ENCODE results near the gene LIMA1.
"Not testable (repeated sequence)": the region's sequence is repeated elsewhere in the genome, so short reads cannot be mapped to it uniquely, and the experiment has no call there.

LIMA1 gene

DNA sequence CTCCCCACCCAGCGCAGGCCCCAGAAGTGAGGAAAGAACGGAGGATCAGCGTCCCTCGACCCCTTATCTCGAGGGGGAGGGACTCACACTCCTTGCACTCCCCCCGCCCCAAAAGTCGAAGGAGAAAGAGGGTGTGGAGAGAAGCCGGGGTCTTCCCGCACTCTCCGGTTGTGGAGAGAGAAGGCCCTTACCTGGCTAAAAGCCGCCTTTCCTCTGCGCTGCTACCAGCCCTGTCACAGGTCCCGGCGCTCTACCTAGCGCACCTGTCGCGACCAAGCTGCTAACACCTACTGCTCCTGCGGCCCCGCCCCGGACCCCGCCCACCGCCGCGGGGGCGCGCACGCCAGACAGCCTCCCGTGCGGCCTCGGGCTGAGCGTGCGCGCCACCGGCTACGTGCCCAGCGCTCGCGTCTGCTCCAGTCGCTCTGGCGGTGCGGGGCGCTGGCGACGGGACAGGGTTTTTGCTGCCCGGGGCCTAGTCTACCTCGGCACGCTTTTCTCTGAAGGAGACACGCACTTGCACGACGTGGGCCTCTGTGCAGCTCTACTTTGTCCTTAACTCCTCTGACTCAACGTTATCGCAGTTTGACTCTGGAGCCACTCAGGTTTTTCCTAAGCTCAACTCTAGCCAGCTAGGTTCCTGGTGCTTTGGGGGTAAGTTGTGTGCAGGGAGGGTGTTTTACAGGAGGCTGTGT lies at the start of gene LIMA1:
Gene LIMA1 (minus strand): TSS at position 292 of the 695 bp plus-strand sequence. CDS start 34,769 bp downstream, outside the sequence.
- peaks cover 9% of the 10 kb centered on the region for H3K27me3 Mint-ChIP-seq
- DNase-seq: peak; percentile 94
- CTCF ChIA-PET: interaction anchor here (0.8 to 1.3 kb wide), 6 partner anchors 13 to 205 kb away, joined by 3 read pairs; no protein-coding TSS in a partner anchor
- peak within 1 kb of the TSS; percentile 85 for H3K4me3 Mint-ChIP-seq
- no peaks in the 10 kb centered on the region for H3K9me3 Mint-ChIP-seq
- peak within 1 kb of the TSS; percentile 86 for H3K27ac Mint-ChIP-seq
- peaks cover 26% of the 10 kb centered on the region for H3K4me1 Mint-ChIP-seq
- peaks cover 1% of the 10 kb centered on the region for H3K36me3 Mint-ChIP-seq

DNA sequence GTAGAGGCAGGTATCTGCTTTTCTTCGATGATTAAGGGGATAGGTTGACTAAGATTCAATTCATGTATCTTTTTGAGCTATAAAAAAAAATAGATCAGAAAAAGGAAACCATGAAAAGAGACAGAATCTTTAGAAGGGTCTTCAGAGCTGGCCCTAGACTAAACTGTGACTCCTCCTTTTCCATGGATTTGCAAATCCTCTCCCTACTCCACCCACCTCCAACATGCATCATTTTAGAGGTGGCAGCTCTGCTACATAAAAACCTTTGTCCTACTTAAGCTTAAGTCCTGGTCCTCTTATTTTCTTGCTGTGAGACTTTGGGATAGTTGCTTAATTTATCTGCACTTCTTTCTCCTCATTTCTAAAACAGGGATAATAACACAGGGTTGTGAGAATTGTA lies 48.4 kb upstream of the LIMA1 start:
- CTCF ChIA-PET: no interaction called here
- no peaks in the 10 kb centered on the region for H3K9me3 Mint-ChIP-seq
- H3K4me1 Mint-ChIP-seq: no peaks in the 10 kb centered on the region
- no peak overlapping the region for H3K27ac Mint-ChIP-seq
- no peaks in the 10 kb centered on the region for H3K36me3 Mint-ChIP-seq
- H3K27me3 Mint-ChIP-seq: no peaks in the 10 kb centered on the region
- no peak for DNase-seq
- H3K4me3 Mint-ChIP-seq: no peak overlapping the region

DNA sequence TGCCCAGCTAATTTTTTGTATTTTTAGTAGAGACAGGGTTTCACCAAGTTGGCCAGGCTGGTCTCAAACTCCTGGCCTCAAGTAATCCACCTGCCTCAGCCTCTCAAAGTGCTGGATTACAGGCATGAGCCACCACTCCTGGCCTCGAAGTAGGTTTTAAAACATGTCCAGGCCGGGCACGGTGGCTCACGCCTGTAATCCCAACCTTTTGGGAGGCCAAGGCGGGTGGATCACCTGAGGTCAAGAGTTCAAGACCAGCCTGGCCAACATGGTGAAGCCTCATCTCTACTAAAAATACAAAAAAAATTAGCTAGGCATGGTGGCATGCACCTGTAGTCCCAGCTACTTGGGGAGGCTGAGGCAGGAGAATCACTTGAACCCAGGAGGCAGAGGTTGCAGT lies 45.3 kb upstream of the LIMA1 start:
- H3K9me3 Mint-ChIP-seq, H3K27me3 Mint-ChIP-seq, CTCF ChIA-PET, H3K4me3 Mint-ChIP-seq, H3K4me1 Mint-ChIP-seq, H3K27ac Mint-ChIP-seq, DNase-seq, H3K36me3 Mint-ChIP-seq: not testable (repeated sequence)

DNA sequence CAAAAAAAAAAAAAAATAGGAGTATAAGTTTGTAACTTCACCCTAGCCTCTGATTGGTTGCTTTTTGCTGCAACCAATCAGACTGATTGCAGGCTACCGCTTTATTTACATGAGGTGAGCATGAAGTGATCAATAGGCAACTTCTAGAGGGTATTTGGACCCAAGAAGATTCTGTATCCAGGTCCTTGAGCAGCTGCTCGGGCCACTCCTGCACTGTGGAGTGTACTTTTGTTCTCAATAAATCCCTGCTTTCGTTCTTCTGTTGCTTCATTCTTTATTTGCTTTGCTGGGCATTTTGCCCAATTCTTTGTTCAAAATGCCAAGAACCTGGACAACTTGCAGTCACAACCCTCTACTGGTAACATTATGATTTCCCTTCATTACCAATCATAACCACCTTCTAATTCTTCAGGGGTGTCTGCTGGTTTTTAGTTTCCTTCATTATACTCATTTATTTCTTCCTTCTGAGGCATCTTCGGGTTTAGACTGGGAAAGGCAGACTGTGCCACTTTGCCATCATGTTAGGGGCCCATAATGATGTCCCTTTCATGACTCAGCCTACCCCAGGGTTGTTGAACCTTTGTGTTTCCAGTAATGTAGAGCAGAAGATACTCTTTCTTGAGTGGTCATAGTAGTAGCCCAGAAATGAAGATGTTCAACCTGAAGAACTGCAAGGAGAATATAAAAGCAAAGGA lies 43.4 kb upstream of the LIMA1 start:
- CTCF ChIA-PET: interaction anchor here (0.7 kb wide), 1 partner anchor 193 kb away, joined by 3 read pairs; no protein-coding TSS in a partner anchor
- no peak for DNase-seq
- peak overlapping the region; percentile 6 for H3K27ac Mint-ChIP-seq
- no peaks in the 10 kb centered on the region for H3K27me3 Mint-ChIP-seq
- no peak overlapping the region for H3K4me3 Mint-ChIP-seq
- no peaks in the 10 kb centered on the region for H3K9me3 Mint-ChIP-seq
- H3K36me3 Mint-ChIP-seq: no peaks in the 10 kb centered on the region
- H3K4me1 Mint-ChIP-seq: no peaks in the 10 kb centered on the region

DNA sequence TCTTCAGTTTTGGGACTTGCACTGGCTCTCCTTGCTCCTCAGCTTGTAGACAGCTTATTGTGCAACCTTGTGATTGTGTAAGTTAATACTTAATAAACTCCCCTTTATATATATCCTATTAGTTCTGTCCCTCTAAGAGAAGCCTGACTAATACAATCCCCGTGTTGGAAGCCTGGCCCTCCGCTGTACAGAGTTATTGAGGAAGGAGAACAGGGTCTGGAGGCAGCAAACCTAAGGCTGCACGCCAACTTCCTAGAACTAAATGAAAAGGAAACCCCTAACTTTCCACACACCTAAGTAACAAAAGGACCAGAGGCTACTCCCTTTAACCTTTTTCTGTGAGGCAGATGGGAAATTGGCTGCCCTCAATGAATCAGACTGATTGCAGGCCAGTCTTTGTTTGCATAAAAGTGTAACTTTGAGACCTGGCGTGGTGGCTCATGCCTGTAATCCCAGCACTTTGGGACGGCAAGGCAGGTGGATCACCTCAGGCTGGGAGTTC lies 42.6 kb upstream of the LIMA1 start:
- Mint-ChIP-seq H3K4me3 (no peak overlapping the region), H3K36me3 (no peaks in the 10 kb centered on the region), H3K4me1 (no peaks in the 10 kb centered on the region), H3K27me3 (no peaks in the 10 kb centered on the region), H3K27ac (no peak overlapping the region), H3K9me3 (no peaks in the 10 kb centered on the region)
- CTCF ChIA-PET: interaction anchor here (0.7 kb wide), 1 partner anchor 194 kb away, joined by 3 read pairs; no protein-coding TSS in a partner anchor
- no peak for DNase-seq

DNA sequence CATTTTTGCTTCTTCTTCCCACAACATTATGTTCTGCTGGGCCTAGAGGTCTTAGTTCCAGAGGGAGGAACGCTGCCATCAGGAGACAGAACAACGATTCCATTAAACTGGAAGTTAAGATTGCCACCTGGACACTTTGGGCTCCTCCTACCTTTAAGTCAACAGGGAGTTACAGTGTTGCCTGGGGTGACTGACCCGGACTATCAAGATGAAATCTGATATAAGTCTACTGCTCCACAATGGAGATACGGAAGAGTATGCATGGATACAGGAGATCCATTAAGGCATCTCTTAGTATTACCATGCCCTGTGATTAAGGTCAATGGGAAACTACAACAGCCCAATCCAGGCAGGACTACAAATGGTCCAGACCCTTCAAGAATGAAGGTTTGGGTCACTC lies 41.5 kb upstream of the LIMA1 start:
- DNase-seq, CTCF ChIA-PET, H3K36me3 Mint-ChIP-seq, H3K4me1 Mint-ChIP-seq, H3K27ac Mint-ChIP-seq, H3K9me3 Mint-ChIP-seq, H3K27me3 Mint-ChIP-seq, H3K4me3 Mint-ChIP-seq: not testable (repeated sequence)

DNA sequence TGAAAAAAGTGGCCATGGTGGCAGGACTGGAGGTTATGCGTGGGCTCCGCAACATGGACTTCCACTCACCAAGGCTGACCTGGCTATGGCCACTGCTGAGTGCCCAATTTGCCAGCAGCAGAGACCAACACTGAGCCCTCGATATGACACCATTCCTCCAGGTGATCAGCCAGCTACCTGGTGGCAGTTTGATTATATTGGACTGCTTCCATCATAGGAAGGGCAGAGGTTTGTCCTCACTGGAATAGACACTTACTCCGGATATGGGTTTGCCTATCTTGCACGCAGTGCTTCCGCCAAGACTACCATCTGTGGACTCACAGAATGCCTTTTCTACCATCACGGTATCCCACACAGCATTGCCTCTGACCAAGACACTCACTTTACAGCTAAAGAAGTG lies 40.8 kb upstream of the LIMA1 start:
- H3K36me3 Mint-ChIP-seq, CTCF ChIA-PET, H3K9me3 Mint-ChIP-seq, H3K4me3 Mint-ChIP-seq, DNase-seq, H3K27ac Mint-ChIP-seq, H3K4me1 Mint-ChIP-seq, H3K27me3 Mint-ChIP-seq: not testable (repeated sequence)

DNA sequence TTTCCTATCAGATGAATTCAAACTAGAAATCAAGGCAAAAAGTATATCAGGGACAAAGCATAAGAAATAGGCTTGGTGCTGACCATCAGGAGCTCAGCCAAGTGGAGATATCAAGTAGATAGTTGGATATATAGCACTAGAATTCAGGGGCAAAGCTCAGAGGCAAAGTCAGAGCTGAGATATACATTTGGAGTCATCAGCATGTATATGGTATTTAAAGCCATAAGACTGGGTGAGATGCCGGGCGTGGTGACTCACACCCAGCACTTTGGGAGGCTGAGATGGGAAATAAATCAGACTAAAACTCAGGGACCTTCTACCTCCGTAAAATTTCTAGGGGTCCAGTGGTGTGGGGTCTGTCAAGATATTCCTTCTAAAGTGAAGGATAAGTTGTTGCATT lies 38.9 kb upstream of the LIMA1 start:
- CTCF ChIA-PET: no interaction called here
- no peak overlapping the region for H3K4me3 Mint-ChIP-seq
- no peaks in the 10 kb centered on the region for H3K4me1 Mint-ChIP-seq
- H3K27me3 Mint-ChIP-seq: no peaks in the 10 kb centered on the region
- H3K9me3 Mint-ChIP-seq: no peaks in the 10 kb centered on the region
- H3K27ac Mint-ChIP-seq: no peak overlapping the region
- no peak for DNase-seq
- H3K36me3 Mint-ChIP-seq: no peaks in the 10 kb centered on the region

DNA sequence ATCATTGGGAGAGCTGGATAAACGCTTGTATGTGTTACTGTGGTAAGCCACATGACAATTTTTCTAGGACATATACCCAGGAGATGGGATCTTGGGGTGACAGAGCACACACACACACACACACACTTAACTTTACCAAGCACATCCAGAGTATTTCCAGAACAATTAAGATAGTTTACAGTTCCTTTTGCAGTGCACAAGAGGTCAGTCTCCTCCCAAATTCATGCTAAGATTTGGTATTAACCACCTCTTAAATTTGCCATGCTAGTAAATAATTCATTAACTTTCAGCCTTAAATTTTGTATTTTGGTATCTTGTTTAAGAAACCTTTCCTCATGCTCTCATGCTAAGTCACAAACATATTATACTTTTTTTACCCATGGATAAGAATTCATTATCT lies 33.9 kb upstream of the LIMA1 start:
- H3K4me3 Mint-ChIP-seq: no peak overlapping the region
- CTCF ChIA-PET: interaction anchor here (1.5 kb wide), 2 partner anchors 134 to 187 kb away, joined by 3 read pairs; no protein-coding TSS in a partner anchor
- H3K27ac Mint-ChIP-seq: no peak overlapping the region
- H3K36me3 Mint-ChIP-seq: no peaks in the 10 kb centered on the region
- no peaks in the 10 kb centered on the region for H3K27me3 Mint-ChIP-seq
- no peaks in the 10 kb centered on the region for H3K9me3 Mint-ChIP-seq
- H3K4me1 Mint-ChIP-seq: no peaks in the 10 kb centered on the region
- DNase-seq: no peak

DNA sequence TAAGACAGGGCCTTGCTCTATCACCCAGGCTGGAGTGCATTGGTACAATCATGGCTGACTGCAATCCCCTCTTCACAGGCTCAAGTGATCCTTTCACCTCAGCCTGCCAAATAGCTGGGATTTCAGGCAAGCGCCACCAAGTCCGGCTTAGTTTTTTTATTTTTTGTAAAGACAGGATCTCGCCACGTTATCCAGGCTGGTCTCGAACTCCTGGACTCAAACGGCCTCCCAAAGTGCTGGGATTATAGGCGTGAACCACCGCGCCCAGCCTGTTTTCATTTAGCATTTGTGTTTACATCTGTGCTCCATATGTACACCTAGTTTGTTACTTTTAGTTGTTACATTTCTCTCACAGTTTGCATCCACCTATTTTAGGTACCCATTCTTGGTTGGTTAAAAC lies 32.5 kb upstream of the LIMA1 start:
- CTCF ChIA-PET: interaction anchor here (0.6 kb wide), 1 partner anchor 97 kb away, joined by 5 read pairs; no protein-coding TSS in a partner anchor
- H3K27me3 Mint-ChIP-seq: no peaks in the 10 kb centered on the region

DNA sequence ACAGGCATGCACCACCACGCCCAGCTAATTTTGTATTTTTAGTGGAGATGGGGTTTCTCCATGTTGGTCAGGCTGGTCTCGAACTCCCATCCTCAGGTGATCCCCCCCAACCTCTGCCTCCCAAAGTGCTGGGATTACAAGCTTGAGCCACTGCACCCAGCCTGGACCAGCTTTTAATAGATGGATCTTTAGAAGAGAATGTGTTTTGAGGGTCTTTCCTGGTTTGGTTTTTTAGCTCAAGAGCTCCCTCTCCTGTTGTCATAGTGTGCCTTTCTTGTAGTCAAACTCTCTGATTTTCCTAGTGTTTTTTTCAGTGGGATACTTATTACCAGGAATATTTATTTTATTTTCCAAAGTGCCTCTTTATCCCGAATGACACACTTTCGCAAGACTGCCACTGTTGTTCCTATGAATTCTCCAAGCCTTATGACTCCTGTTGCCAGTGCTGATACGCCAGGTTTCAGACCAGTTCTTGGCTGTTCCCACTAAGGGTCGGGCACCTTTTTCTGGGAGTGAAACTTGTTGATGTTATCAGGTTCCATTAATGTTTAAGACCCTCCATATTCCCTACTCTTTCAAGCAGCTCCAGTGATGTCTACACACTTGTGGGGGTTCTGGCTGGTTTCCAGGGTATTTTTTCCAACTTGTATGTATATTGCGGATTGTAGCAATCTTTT lies 31.5 kb upstream of the LIMA1 start:
- no peak overlapping the region for H3K4me3 Mint-ChIP-seq
- H3K9me3 Mint-ChIP-seq: no peaks in the 10 kb centered on the region
- H3K4me1 Mint-ChIP-seq: no peaks in the 10 kb centered on the region
- DNase-seq: no peak
- H3K27me3 Mint-ChIP-seq: no peaks in the 10 kb centered on the region
- no peak overlapping the region for H3K27ac Mint-ChIP-seq
- CTCF ChIA-PET: interaction anchor here (0.9 to 2.0 kb wide), 10 partner anchors 9 to 182 kb away, joined by 3 to 15 read pairs (median 4); no protein-coding TSS in a partner anchor
- no peaks in the 10 kb centered on the region for H3K36me3 Mint-ChIP-seq

More for the DNA sequence above, 32.5 kb upstream of the LIMA1 start:
- H3K36me3 Mint-ChIP-seq: no peaks in the 10 kb centered on the region
- H3K4me1 Mint-ChIP-seq: no peaks in the 10 kb centered on the region
- no peak for DNase-seq
- H3K9me3 Mint-ChIP-seq: no peaks in the 10 kb centered on the region
- no peak overlapping the region for H3K4me3 Mint-ChIP-seq
- no peak overlapping the region for H3K27ac Mint-ChIP-seq

DNA sequence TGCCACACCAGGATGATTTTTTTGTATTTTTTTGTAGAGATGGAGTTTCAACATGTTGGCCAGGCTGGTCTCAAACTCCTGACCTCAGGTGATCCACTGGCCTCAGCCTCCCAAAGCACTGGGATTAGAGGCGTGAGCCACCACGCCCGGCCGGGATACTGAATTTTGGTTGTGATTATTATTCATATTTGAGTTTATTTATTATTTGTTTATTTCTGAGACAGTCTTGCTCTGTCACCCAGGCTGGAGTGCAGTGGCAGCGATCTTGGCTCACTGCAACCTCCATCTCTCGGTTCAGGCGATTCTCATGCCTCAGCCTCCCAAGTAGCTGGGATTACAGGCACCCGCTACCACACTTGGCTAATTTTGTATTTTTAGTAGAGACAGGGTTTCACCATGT lies 30.7 kb upstream of the LIMA1 start:
- CTCF ChIA-PET: interaction anchor here (0.6 to 2.0 kb wide), 9 partner anchors 94 to 247 kb away, joined by 3 to 15 read pairs (median 4); no protein-coding TSS in a partner anchor
- not testable (repeated sequence) for H3K4me3 Mint-ChIP-seq, DNase-seq, H3K9me3 Mint-ChIP-seq, H3K4me1 Mint-ChIP-seq, H3K27me3 Mint-ChIP-seq, H3K27ac Mint-ChIP-seq, H3K36me3 Mint-ChIP-seq

DNA sequence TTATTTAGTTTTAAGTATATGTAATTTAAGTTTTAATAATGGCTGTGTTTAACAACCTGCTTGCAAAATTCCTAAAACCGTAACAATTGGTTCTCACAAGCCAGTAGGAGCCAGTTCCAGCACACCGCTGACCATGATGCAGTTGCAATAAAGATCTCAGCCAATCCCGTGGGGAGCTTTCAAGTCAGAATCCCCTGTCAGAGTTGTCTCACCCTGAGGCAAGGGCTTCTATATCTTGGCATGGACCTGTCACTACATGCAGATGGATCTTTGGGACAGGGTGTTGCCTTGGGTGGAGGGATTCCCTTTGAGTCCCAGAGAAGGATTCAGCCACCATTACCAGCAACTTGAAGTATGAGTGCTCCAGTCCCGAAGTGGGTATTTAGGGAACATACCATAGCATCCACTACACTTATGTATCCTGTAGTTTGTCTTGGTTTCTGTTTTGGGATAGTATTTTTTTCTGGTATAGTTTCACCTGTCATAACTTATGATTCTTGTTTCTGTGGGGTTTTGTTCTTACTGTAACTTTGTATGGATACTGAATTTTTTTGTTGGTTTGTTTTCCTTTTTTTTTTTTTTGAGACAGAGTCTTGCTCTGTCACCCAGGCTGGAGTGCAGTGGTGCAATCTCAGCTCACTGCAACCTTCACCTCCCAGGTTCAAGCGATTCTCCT lies 30.1 kb upstream of the LIMA1 start:
- H3K4me3 Mint-ChIP-seq: no peak overlapping the region
- H3K27ac Mint-ChIP-seq: no peak overlapping the region
- no peaks in the 10 kb centered on the region for H3K27me3 Mint-ChIP-seq
- DNase-seq: no peak
- CTCF ChIA-PET: interaction anchor here (1.6 to 2.0 kb wide), 3 partner anchors 93 to 181 kb away, joined by 10 to 15 read pairs (median 12); no protein-coding TSS in a partner anchor
- H3K4me1 Mint-ChIP-seq: no peaks in the 10 kb centered on the region
- no peaks in the 10 kb centered on the region for H3K9me3 Mint-ChIP-seq
- no peaks in the 10 kb centered on the region for H3K36me3 Mint-ChIP-seq

All from activated naive CD4-positive, alpha-beta T cell treated with anti-CD3 and anti-CD28 coated beads, Interleukin-2, amount 10 ng/mL, durations not matched to agents 7 days and 5 days (primary cell).